Mesendoderm (in vitro differentiated cells): ENCODE data around the gene CTRB2.
"Not testable (repeated sequence)": the region's sequence is repeated elsewhere in the genome, so short reads cannot be mapped to it uniquely, and the experiment has no call there.

Experiments
- DNase-seq: peaks from one replicate; pipeline ENCODE4 v3.0.0; 2013
- H2AK5ac ChIP-seq: 2 replicates; pipeline ENCODE4 v1.6.1; 2013; ENCODE audit warnings: low read length, inconsistent platforms
- H2BK120ac ChIP-seq: 2 replicates; pipeline ENCODE4 v1.6.1; 2013; ENCODE audit warnings: low read depth, mild to moderate bottlenecking, low read length, moderate library complexity, mixed read lengths
- H2BK15ac ChIP-seq: replicated peaks from 2 replicates; pipeline ENCODE4 v1.6.1; 2013; ENCODE audit warnings: low read depth, mild to moderate bottlenecking, moderate library complexity
- H2BK5ac ChIP-seq: 2 replicates; pipeline ENCODE4 v1.6.1; 2013; ENCODE audit warnings: low read length, inconsistent platforms
- H3K18ac ChIP-seq: 2 replicates; pipeline ENCODE4 v1.6.1; 2013; ENCODE audit warnings: mild to moderate bottlenecking, low read length, mixed read lengths
- H3K23ac ChIP-seq: one replicate; pipeline ENCODE4 v1.6.1; 2013; ENCODE audit warnings: low read length
- H3K27ac ChIP-seq: 2 replicates; pipeline ENCODE4 v1.5.1; 2013; ENCODE audit warnings: low read depth, mild to moderate bottlenecking, inconsistent platforms, low read length, moderate library complexity
- H3K27me3 ChIP-seq: 2 replicates; pipeline ENCODE4 v1.6.1; 2013; ENCODE audit warnings: low read length, control low read depth, mild to moderate bottlenecking, inconsistent platforms; ENCODE audit not compliant: insufficient read depth, poor library complexity
- H3K36me3 ChIP-seq: 2 replicates; pipeline ENCODE4 v1.6.1; 2013; ENCODE audit warnings: low read length, inconsistent platforms; ENCODE audit not compliant: control insufficient read depth, insufficient read depth
- H3K4ac ChIP-seq: one replicate; pipeline ENCODE4 v1.6.1; 2013; ENCODE audit warnings: low read depth, mild to moderate bottlenecking, low read length, moderate library complexity
- H3K4me1 ChIP-seq: 2 replicates; pipeline ENCODE4 v1.6.1; 2013; ENCODE audit warnings: low read depth, low read length, inconsistent platforms; ENCODE audit not compliant: control insufficient read depth
- H3K4me2 ChIP-seq: 2 replicates; pipeline ENCODE4 v1.6.1; 2013; ENCODE audit warnings: low read length
- H3K4me3 ChIP-seq: 2 replicates; pipeline ENCODE4 v1.5.1; 2013; ENCODE audit warnings: mild to moderate bottlenecking, low read length
- H3K56ac ChIP-seq: one replicate; pipeline ENCODE4 v1.6.1; 2013; ENCODE audit warnings: low read length
- H3K79me1 ChIP-seq: 2 replicates; pipeline ENCODE4 v1.6.1; 2013; ENCODE audit warnings: low read length, inconsistent platforms
- H3K79me2 ChIP-seq: 2 replicates; pipeline ENCODE4 v1.6.1; 2013; ENCODE audit warnings: mild to moderate bottlenecking, low read length; ENCODE audit not compliant: control insufficient read depth, insufficient read depth
- H3K9ac ChIP-seq: 2 replicates; pipeline ENCODE4 v1.6.1; 2013; ENCODE audit warnings: low read length, inconsistent platforms
- H4K5ac ChIP-seq: one replicate; pipeline ENCODE4 v1.6.1; 2013; ENCODE audit warnings: low read length
- H4K8ac ChIP-seq: one replicate; pipeline ENCODE4 v1.6.1; 2013; ENCODE audit warnings: low read depth, mild to moderate bottlenecking, control low read depth, low read length, moderate library complexity
- WGBS: extraction: QIAGEN DNeasy Blood & Tissue Kit; methylation state at CpG from one replicate; pipeline ENCODE4 v1.1.7; 2013; ENCODE audit warnings: low lambda C conversion rate, missing lambda C conversion rate; ENCODE audit not compliant: insufficient coverage; ENCODE audit errors: extremely low coverage; 5-methylcytosine and 5-hydroxymethylcytosine counted together

CTRB2 gene

GRCh38 chr16:75243667-75244224 lies 36.8 kb upstream of the CTRB2 start:
- Histone ChIP-seq H2BK5ac (no peak overlapping the region), H3K4me2 (no peak overlapping the region), H3K79me1 (peaks cover 28% of the 10 kb centered on the region), H3K79me2 (peaks cover 89% of the 10 kb centered on the region), H3K27me3 (no peaks in the 10 kb centered on the region), H3K4ac (no peak overlapping the region), H3K23ac (peak overlapping the region; percentile 24), H3K4me1 (peaks cover 16% of the 10 kb centered on the region), H2BK15ac (no peak overlapping the region), H3K56ac (peak overlapping the region; percentile 81), H4K8ac (no peak overlapping the region), H3K4me3 (no peak overlapping the region), H3K27ac (no peak overlapping the region), H3K36me3 (peaks cover 7% of the 10 kb centered on the region), H3K9ac (peak overlapping the region; percentile 24), H2BK120ac (no peak overlapping the region), H3K18ac (peak overlapping the region; percentile 31), H2AK5ac (no peak overlapping the region), H4K5ac (no peak overlapping the region)
- WGBS, result no CpG with 5 or more reads among the region's 20 CpGs
- no peak for DNase-seq

- H4K8ac ChIP-seq, H2BK15ac ChIP-seq, H2BK5ac ChIP-seq, H2BK120ac ChIP-seq, H3K36me3 ChIP-seq, H3K27ac ChIP-seq, H3K27me3 ChIP-seq, H3K4ac ChIP-seq, H4K5ac ChIP-seq, H3K4me2 ChIP-seq, DNase-seq, H2AK5ac ChIP-seq, H3K9ac ChIP-seq, H3K56ac ChIP-seq, H3K23ac ChIP-seq, H3K18ac ChIP-seq, H3K4me3 ChIP-seq: not testable (repeated sequence)
- no CpG with 5 or more reads among the region's 27 CpGs for WGBS
- peaks cover 84% of the 10 kb centered on the region for H3K79me2 ChIP-seq
- H3K79me1 ChIP-seq, result peaks cover 27% of the 10 kb centered on the region
- peaks cover 16% of the 10 kb centered on the region for H3K4me1 ChIP-seq
These were observed 35.6 kb upstream of the CTRB2 start for GRCh38 chr16:75242436-75243078.

- Histone ChIP-seq H3K4me3 (no peak overlapping the region), H3K4ac (no peak overlapping the region), H3K23ac (no peak overlapping the region), H3K79me2 (peaks cover 78% of the 10 kb centered on the region), H3K56ac (no peak overlapping the region), H3K4me2 (no peak overlapping the region), H3K27ac (no peak overlapping the region), H2BK15ac (no peak overlapping the region), H3K9ac (no peak overlapping the region), H3K18ac (no peak overlapping the region), H4K8ac (no peak overlapping the region), H2BK5ac (no peak overlapping the region), H2BK120ac (no peak overlapping the region), H4K5ac (no peak overlapping the region), H3K36me3 (peaks cover 7% of the 10 kb centered on the region), H3K4me1 (peaks cover 13% of the 10 kb centered on the region), H2AK5ac (no peak overlapping the region), H3K79me1 (peaks cover 26% of the 10 kb centered on the region), H3K27me3 (no peaks in the 10 kb centered on the region)
- no peak for DNase-seq
- no CpG with 5 or more reads among the region's 13 CpGs for WGBS
These were observed 35.0 kb upstream of the CTRB2 start for GRCh38 chr16:75241955-75242354.

- H3K9ac ChIP-seq, result no peak overlapping the region
- H3K27ac ChIP-seq, result no peak overlapping the region
- H3K23ac ChIP-seq, result no peak overlapping the region
- H4K8ac ChIP-seq, result no peak overlapping the region
- H2AK5ac ChIP-seq, result no peak overlapping the region
- peaks cover 73% of the 10 kb centered on the region for H3K79me2 ChIP-seq
- no CpG with 5 or more reads among the region's 8 CpGs for WGBS
- H4K5ac ChIP-seq, result no peak overlapping the region
- DNase-seq, result no peak
- H3K27me3 ChIP-seq, result no peaks in the 10 kb centered on the region
- H3K4me2 ChIP-seq, result no peak overlapping the region
- peaks cover 9% of the 10 kb centered on the region for H3K36me3 ChIP-seq
- no peak overlapping the region for H2BK120ac ChIP-seq
- H2BK15ac ChIP-seq, result no peak overlapping the region
- H3K4me1 ChIP-seq, result peaks cover 9% of the 10 kb centered on the region
- no peak overlapping the region for H3K4me3 ChIP-seq
- peaks cover 24% of the 10 kb centered on the region for H3K79me1 ChIP-seq
- no peak overlapping the region for H3K4ac ChIP-seq
- H3K56ac ChIP-seq, result no peak overlapping the region
- no peak overlapping the region for H2BK5ac ChIP-seq
- H3K18ac ChIP-seq, result no peak overlapping the region
These were observed 34.5 kb upstream of the CTRB2 start for GRCh38 chr16:75241412-75241811.

GRCh38 chr16:75240633-75241032 lies 33.7 kb upstream of the CTRB2 start:
- H2BK15ac ChIP-seq, H2BK120ac ChIP-seq, H3K56ac ChIP-seq, H3K23ac ChIP-seq, H2BK5ac ChIP-seq, H4K8ac ChIP-seq, H3K4ac ChIP-seq, H4K5ac ChIP-seq, H2AK5ac ChIP-seq, DNase-seq, H3K27me3 ChIP-seq, H3K4me1 ChIP-seq, H3K9ac ChIP-seq, H3K27ac ChIP-seq, H3K4me2 ChIP-seq, H3K4me3 ChIP-seq, H3K18ac ChIP-seq: not testable (repeated sequence)
- H3K79me1 ChIP-seq, result peaks cover 23% of the 10 kb centered on the region
- H3K79me2 ChIP-seq, result peaks cover 68% of the 10 kb centered on the region
- H3K36me3 ChIP-seq, result peaks cover 14% of the 10 kb centered on the region
- WGBS, result no CpG with 5 or more reads among the region's 7 CpGs
